SJSA1 (cell line): ENCODE results near the gene EFS. TPM values are rescaled to one million over a fixed set of nuclear protein-coding genes. Genes with fewer than 3 reads are reported as not detected.

ENCODE experiments used
- DNase-seq, 2 experiments: peaks; one replicate each; pipeline ENCODE4 v3.0.0-alpha.2; 2015 to 2020; ENCODE audit warnings: low spot score in 2 of 2, low read depth in 1 of 2
- H3K27ac ChIP-seq: fragments of 250-450 bp; sonication (Bioruptor Pico); 2 replicates; pipeline ENCODE4 v1.5.1; 2020; ENCODE audit warnings: mild to moderate bottlenecking, moderate library complexity
- H3K27me3 ChIP-seq: fragments of 250-450 bp; sonication (Bioruptor Pico); replicated peaks from 2 replicates; pipeline ENCODE4 v1.5.1; 2020; ENCODE audit warnings: mild to moderate bottlenecking, moderate library complexity
- H3K36me3 ChIP-seq: fragments of 250-450 bp; sonication (Bioruptor Pico); 2 replicates; pipeline ENCODE4 v1.5.1; 2020; ENCODE audit warnings: mild to moderate bottlenecking
- H3K4me1 ChIP-seq: fragments of 250-450 bp; sonication (Bioruptor Pico); replicated peaks from 2 replicates; pipeline ENCODE4 v1.6.1; 2021; ENCODE audit warnings: mild to moderate bottlenecking
- H3K4me3 ChIP-seq: fragments of 250-450 bp; sonication (Bioruptor Pico); 2 replicates; pipeline ENCODE4 v1.5.1; 2020; ENCODE audit warnings: mild to moderate bottlenecking
- H3K9me3 ChIP-seq: fragments of 250-450 bp; sonication (Bioruptor Pico); replicated peaks from 2 replicates; pipeline ENCODE4 v1.5.1; 2020; ENCODE audit warnings: mild to moderate bottlenecking
- total RNA-seq: library from RNA; depleted of rRNA; stranded (reverse); fragments of >200 nt; shearing (Covaris generic); gene quantifications from 2 replicates; pipeline ENCODE4 v1.2.3, GENCODE V29; 2014

Gene EFS
- total RNA-seq, 1 experiment from 2014 or later = not detected

DNA sequence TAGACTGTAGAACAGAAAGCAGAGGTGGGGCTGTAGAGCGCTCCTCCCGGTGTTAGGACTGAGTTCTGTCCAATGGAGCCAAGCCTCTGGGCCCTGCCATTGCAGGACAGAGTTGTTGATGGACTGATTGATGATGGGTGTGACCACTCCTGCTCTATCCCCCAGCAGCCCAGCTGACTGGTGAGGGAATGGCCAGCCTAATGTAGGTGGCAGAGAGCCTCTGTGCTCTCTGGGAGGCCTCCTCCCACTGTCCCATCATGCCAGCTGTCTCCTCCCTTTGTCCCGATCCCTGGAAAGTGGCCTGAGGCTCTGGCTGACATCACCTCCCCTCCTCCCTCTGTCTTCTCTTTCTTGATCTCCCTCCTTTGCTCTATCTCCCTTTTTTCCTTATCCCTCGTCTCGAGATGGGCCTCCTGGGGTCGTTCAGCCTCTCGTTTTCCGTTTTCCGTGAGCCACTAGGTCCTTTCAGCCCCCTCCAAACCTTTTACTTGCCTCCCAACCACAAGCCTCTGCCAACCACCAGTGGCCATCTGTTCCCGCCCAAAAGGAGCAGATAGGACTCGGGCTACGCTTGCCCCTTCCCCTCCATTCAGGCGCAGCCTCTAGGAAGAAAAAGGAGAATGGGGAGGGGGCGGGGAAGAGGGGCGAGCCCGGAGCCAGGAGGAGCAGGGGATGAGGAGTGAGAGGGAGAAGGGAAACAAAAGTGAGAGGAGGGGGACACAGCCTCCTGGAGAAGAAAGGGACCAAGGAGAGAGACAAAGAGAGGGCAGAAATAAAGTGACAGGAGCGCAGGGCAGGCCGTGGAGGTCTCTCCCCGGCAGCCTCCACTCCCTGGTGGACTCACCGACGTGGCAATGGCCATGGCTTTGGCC lies 572 bp downstream of the EFS start:
- H3K4me1 ChIP-seq = no peaks in the 10 kb centered on the region
- peaks cover 51% of the 10 kb centered on the region for H3K27me3 ChIP-seq
- no peak overlapping the region for H3K4me3 ChIP-seq
- H3K9me3 ChIP-seq = no peaks in the 10 kb centered on the region
- no peak for DNase-seq
- no peaks in the 10 kb centered on the region for H3K36me3 ChIP-seq
- H3K27ac ChIP-seq = no peak overlapping the region

DNA sequence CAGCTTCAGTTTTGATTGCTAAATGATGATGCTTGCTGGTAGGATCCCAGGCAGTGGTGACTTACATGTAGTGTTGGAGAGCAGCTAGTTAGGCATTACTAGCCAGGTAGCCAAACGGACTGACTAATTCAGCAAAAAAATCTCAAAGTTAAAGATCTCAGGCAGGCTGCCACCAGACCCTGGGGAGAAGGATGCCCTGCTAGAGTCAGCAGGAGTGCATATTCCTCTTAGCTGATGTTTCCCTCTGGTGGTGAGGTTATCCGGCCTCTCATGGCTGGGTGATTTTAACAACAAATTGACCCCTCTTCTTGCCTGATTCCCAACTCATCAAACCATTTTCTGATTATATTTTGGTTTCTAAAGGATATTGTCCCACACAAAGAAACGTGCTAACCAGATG lies 2.8 kb downstream of the EFS start:
- DNase-seq = no peak
- H3K36me3 ChIP-seq = no peaks in the 10 kb centered on the region
- H3K4me3 ChIP-seq = no peak overlapping the region
- H3K27me3 ChIP-seq = peaks cover 54% of the 10 kb centered on the region
- no peak overlapping the region for H3K27ac ChIP-seq
- H3K9me3 ChIP-seq = no peaks in the 10 kb centered on the region
- H3K4me1 ChIP-seq = no peaks in the 10 kb centered on the region

DNA sequence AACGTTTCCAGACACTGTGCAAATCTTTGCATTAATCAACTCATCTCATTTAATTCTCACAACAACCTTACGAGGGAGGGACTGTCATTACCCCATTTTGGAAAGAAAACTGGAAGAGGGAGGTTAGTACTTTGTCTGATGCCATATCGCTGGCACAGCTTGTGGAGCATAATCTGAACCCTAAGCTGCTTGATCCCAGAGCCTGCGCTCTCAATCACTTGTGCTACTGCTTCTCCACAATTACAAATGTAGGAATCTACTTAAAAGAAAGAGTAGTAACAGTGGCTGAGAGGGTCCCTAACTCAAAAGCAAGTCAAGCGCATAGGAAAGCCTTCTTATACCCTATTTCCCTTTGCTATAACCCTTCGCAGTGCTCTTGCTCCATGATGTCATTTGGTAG lies 3.2 kb downstream of the EFS start:
- Histone ChIP-seq H3K27ac (no peak overlapping the region), H3K9me3 (no peaks in the 10 kb centered on the region), H3K4me1 (no peaks in the 10 kb centered on the region), H3K36me3 (no peaks in the 10 kb centered on the region), H3K27me3 (peaks cover 54% of the 10 kb centered on the region), H3K4me3 (no peak overlapping the region)
- no peak for DNase-seq

DNA sequence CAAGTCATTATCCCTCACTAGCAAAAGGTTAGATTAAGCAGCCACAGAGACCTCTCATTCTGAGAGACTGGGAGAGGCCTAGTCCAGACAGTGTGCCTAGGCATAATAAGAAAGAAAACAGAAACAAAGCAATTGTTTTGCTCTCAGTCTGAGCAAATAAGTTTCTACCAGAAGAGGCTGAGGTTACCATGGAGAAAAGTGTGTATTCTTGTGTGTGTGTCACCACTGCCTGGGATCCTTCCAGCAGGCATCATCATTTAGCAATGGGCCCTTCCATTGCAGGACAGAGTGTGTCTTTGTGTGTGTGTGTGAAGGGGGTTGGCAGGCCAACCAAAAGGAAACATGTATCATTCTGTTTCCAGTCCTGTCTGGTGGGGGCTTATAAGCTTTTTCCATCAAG lies 3.7 kb downstream of the EFS start:
- Histone ChIP-seq H3K9me3 (no peaks in the 10 kb centered on the region), H3K27me3 (peaks cover 53% of the 10 kb centered on the region), H3K4me1 (no peaks in the 10 kb centered on the region), H3K4me3 (no peak overlapping the region), H3K27ac (no peak overlapping the region), H3K36me3 (no peaks in the 10 kb centered on the region)
- DNase-seq = no peak

DNA sequence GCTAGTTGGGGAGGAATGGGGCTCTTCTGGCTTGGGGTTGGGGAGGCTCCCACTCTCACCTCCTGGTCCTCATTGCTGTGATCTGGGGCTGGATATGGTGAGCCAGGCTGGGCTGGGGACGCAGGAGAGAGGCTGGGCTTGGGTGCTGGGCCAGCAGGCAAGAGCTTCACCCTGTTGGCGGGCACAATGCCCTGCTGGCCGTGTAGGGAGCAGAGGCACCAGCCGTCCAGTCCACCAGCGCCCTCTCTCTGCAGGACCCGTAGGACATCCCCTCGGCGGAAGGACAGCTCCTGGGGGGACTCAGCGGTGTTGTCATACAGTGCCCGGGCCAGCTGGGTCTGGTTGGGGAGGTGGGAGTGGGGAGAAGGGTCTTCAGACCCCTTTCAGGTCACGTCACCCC lies 4.5 kb downstream of the EFS start:
- no peak for DNase-seq
- Histone ChIP-seq H3K36me3 (no peaks in the 10 kb centered on the region), H3K27ac (no peak overlapping the region), H3K27me3 (peaks cover 49% of the 10 kb centered on the region), H3K4me1 (no peaks in the 10 kb centered on the region), H3K4me3 (no peak overlapping the region), H3K9me3 (no peaks in the 10 kb centered on the region)

DNA sequence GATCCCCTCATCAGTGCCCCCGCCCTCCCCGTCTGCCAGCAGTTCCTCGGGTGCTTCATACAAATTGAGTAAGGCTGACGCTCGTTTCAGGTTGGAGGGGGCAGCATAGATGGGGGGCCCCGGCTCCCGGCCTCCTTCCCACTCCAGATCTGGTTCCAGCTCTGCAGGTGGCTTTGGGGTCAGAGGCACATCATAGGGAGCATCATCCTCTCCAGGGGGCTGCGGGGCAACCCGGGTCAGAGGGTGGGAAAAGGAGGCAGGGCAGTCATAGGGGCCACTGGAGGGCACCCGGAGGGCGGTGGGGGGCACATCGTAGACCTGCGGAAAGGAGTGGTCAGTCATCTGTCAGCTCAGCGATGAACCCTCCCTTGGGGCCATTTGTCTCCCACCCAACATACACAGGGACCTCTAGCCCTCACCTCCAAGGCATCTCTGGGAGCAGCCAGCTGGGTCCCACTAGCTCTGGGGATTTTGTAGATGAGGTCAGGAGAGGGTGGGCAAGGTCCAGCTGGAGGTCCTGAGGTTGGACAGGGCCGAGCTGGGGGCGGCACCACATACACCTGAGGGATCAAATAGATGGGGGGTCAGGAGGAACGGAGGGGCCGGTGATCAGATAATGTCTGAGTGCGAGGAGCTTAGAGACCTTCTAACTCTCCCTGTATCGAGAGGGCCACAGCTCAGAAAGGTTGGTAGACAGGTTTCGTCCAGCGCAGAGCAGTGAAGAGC lies 5.1 kb downstream of the EFS start:
- H3K36me3 ChIP-seq = no peaks in the 10 kb centered on the region
- peaks cover 44% of the 10 kb centered on the region for H3K27me3 ChIP-seq
- H3K27ac ChIP-seq = no peak overlapping the region
- no peak overlapping the region for H3K4me3 ChIP-seq
- no peaks in the 10 kb centered on the region for H3K9me3 ChIP-seq
- no peaks in the 10 kb centered on the region for H3K4me1 ChIP-seq
- DNase-seq = no peak

DNA sequence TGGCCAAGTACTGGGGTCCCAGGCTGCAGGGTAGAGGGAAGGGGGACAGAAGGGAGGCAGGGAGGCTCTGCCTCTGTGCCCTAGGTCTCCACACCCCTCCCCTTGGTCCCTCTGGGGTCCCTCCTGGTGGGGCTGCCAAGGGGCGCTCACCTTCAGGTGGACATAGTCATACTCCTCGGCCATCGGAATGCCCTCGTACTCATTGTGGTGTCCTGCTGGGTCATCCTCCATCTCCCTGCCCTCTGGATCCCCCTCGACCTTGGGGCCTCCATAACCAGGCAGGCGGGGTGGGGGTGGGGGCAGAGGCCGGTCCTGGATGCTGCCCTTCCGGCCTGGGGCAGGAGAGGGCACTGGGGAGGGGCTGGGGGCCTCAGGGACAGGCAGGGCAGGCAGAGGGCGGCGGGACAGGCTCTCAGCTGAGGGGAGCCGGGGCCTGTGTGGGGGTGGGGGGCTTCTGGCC lies 5.8 kb downstream of the EFS start:
- peaks cover 44% of the 10 kb centered on the region for H3K27me3 ChIP-seq
- no peak overlapping the region for H3K27ac ChIP-seq
- H3K4me1 ChIP-seq = no peaks in the 10 kb centered on the region
- no peak for DNase-seq
- H3K4me3 ChIP-seq = no peak overlapping the region
- no peaks in the 10 kb centered on the region for H3K9me3 ChIP-seq
- no peaks in the 10 kb centered on the region for H3K36me3 ChIP-seq

DNA sequence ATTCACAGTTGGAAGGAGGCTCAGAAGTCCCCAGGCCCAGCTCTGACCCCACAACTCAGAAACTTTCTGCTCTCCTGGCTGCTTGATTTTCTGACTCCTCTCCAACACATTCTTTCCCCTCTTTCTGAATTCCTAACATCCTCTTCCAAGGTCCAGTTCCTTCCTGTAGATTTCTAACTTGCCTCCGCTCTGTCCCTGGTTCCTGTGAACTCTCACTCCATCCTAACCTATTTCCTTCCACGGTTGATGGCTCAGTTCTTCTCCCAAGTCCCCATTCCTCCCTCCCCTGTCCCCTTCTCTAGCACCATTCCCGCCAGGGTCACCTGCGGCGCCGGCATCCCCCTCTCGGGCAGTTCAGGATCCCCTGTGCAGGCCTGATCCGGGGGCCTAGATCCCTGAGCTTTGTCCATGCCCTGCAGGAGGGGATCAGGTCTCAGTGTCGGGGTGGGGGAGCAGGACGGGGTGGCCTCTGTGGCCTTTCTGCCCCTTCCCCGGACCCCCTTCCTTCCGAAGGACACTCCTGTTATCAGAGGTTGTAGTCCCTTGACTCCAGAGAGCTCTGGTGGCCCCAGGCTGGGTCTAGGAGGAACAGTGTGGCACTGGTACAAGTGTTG lies 6.3 kb downstream of the EFS start:
- H3K27ac ChIP-seq = no peak overlapping the region
- no peak overlapping the region for H3K4me3 ChIP-seq
- no peaks in the 10 kb centered on the region for H3K4me1 ChIP-seq
- no peaks in the 10 kb centered on the region for H3K9me3 ChIP-seq
- peaks cover 48% of the 10 kb centered on the region for H3K27me3 ChIP-seq
- no peak for DNase-seq
- H3K36me3 ChIP-seq = no peaks in the 10 kb centered on the region

DNA sequence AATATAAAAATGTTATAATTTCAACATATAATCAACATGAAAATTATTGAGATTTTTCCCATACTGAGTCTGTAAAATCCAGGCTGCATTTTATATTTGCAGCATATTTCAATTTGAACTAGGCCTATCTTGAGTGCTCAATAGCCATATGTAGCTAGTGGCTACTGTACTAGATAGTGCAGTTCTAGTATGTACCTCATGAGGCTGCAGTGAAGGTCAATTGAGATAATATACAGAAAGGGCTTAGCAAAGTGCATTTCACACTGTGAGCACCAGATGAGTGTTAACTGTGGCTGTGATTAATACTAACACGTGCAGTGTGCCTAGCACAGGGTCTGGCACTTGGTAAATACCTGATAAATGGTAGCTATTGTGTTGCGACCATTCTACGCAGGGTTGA lies 6.9 kb downstream of the EFS start:
- peaks cover 47% of the 10 kb centered on the region for H3K27me3 ChIP-seq
- no peak overlapping the region for H3K4me3 ChIP-seq
- DNase-seq = no peak
- no peaks in the 10 kb centered on the region for H3K9me3 ChIP-seq
- no peak overlapping the region for H3K27ac ChIP-seq
- H3K4me1 ChIP-seq = no peaks in the 10 kb centered on the region
- no peaks in the 10 kb centered on the region for H3K36me3 ChIP-seq

DNA sequence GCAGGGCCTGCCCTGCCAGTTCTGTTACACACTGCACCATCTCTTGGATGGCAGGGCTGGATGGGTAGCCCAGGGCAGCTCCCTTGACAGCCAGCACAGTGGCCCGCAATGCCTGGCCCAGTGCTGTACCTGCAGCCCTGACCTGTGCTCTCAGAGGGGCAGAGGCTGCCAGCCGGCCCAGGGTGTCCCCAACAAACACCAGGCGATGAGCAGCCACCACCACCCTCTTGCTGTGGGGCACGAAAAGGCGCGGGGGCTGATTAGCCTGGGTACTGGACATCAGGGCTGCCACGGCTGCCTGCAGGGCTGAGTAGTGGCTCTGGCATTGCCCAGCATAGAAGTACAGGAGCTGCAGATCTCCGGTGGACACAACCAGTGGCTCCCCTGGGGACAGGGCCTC lies 7.7 kb downstream of the EFS start:
- Histone ChIP-seq H3K4me3 (no peak overlapping the region), H3K4me1 (peaks cover 6% of the 10 kb centered on the region), H3K36me3 (no peaks in the 10 kb centered on the region), H3K9me3 (no peaks in the 10 kb centered on the region), H3K27ac (no peak overlapping the region), H3K27me3 (peaks cover 52% of the 10 kb centered on the region)
- DNase-seq = no peak

DNA sequence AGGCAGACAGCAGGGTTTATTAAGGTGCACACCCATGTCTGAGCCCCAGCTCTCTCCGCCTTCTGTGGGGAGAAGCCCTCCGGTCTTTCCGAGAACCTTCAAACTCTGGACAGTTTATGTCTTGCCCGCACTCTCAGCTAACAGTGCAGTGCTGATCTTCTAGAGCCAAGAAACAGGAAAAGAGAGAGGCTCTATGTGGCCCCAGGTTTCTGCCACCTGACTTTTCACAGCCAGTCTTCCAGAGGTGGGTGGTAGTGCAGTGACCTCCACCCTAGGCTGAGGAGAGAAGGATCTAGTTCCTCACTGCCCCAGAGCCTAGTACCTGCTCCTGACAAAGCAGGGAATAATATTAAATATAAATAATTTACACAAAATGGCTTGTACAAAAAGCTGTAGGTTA lies 8.3 kb downstream of the EFS start:
- Histone ChIP-seq H3K9me3 (no peaks in the 10 kb centered on the region), H3K36me3 (no peaks in the 10 kb centered on the region), H3K27me3 (peaks cover 52% of the 10 kb centered on the region), H3K27ac (no peak overlapping the region), H3K4me1 (peaks cover 11% of the 10 kb centered on the region), H3K4me3 (no peak overlapping the region)
- no peak for DNase-seq

DNA sequence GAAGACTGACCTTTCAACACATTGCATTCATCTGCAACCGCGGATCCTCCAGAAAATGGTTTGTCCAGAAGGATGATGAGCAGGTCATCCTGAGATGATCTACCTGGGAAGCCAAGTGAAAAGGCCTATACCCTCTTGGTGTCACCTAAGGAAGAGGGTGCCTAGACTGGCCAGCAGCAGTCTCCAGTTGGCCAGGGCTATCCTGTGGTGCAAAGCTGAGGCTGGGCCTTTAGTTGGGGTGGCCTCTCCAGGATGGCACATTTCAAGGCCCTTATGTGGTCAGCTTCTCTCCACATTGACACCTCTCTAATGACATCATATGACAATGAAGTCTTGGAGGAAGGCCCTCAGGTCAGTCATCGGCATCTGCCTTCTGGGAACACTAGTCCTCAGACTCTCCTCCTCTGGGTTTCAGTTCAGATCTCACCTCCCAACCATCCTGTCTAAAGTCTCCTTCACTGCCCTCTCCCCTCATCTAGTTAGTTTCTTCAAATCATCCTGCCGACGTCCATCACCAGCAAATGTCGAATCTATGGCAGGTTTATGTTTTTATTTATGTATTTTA lies 9.0 kb downstream of the EFS start:
- peaks cover 11% of the 10 kb centered on the region for H3K4me1 ChIP-seq
- no peak overlapping the region for H3K4me3 ChIP-seq
- no peaks in the 10 kb centered on the region for H3K36me3 ChIP-seq
- DNase-seq = no peak
- no peaks in the 10 kb centered on the region for H3K9me3 ChIP-seq
- peaks cover 54% of the 10 kb centered on the region for H3K27me3 ChIP-seq
- no peak overlapping the region for H3K27ac ChIP-seq

DNA sequence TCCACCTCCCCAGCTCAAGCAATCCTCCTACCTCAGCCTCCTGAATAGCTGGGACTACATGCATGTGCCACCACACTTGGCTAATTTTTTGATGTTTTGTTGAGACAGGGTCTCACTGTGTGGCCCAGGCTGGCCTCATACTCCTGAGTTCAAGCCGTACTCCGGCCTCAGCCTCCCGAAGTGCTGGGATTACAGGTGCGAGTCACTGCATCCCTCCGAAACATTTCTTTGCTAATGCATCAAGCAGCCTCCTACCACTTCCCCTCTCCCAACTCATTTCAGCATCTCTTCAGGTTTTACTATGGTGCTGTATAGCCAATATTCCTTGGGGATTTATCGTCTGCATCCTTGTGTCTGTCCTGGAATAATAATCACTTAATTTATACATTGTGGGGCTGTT lies 10.0 kb downstream of the EFS start:
- Histone ChIP-seq H3K9me3 (no peaks in the 10 kb centered on the region), H3K4me3 (no peak overlapping the region), H3K36me3 (no peaks in the 10 kb centered on the region), H3K27me3 (peaks cover 54% of the 10 kb centered on the region), H3K27ac (no peak overlapping the region), H3K4me1 (peaks cover 11% of the 10 kb centered on the region)
- no peak for DNase-seq

DNA sequence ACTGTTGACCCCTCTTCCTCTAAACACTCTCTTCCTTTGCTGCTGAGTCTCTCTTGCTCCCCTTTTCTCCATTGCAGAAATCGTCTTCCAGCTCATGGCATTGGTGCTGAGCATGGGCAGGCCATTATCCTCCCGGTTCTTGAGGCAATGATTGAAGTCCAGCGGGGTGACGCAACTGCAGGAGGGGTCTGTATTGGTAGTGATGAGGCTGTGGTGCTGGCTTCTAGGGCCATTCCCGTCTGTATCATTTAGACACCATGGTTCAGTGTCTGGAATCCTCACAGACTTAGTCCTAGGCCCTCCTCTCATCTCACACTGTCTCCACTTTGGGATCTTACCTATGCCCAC lies 11.6 kb downstream of the EFS start:
- Histone ChIP-seq H3K36me3 (no peaks in the 10 kb centered on the region), H3K27ac (no peak overlapping the region)

More for the DNA sequence above, 11.6 kb downstream of the EFS start:
- H3K4me3 ChIP-seq = no peak overlapping the region
- no peaks in the 10 kb centered on the region for H3K9me3 ChIP-seq
- H3K27me3 ChIP-seq = peaks cover 54% of the 10 kb centered on the region
- H3K4me1 ChIP-seq = peaks cover 11% of the 10 kb centered on the region
- no peak for DNase-seq
